ENCODE data around the gene TMEM185B.
"Not testable (repeated sequence)": the region's sequence is repeated elsewhere in the genome, so short reads cannot be mapped to it uniquely, and the experiment has no call there.

Gene TMEM185B

GRCh38 chr2:120265006-120265405, 41.8 kb upstream of the TMEM185B start:
- no peak for TF ChIP-seq CTCF (IDR thresholded peaks at IDR 0.05; ENCODE audit: unreplicated experiment in 3 of 3)
- H3K27ac Mint-ChIP-seq, result no peak overlapping the region
- no peak overlapping the region for H3K4me3 Mint-ChIP-seq
- peaks cover 10% of the 10 kb centered on the region for H3K36me3 Mint-ChIP-seq (ENCODE audit: low read depth)
- H3K9me3 Mint-ChIP-seq, result peaks cover 3% of the 10 kb centered on the region
- H3K27me3 Mint-ChIP-seq (ENCODE audit: low read depth), result no peaks in the 10 kb centered on the region
- no peaks in the 10 kb centered on the region for H3K4me1 Mint-ChIP-seq

- no peak overlapping the region for H3K4me3 Mint-ChIP-seq
- H3K27me3 Mint-ChIP-seq (ENCODE audit: low read depth), result no peaks in the 10 kb centered on the region
- peaks cover 6% of the 10 kb centered on the region for H3K4me1 Mint-ChIP-seq
- TF ChIP-seq CTCF (IDR thresholded peaks at IDR 0.05; ENCODE audit: unreplicated experiment in 3 of 3), result no peak
- H3K36me3 Mint-ChIP-seq (ENCODE audit: low read depth), result peaks cover 15% of the 10 kb centered on the region
- no peak overlapping the region for H3K27ac Mint-ChIP-seq
- H3K9me3 Mint-ChIP-seq, result peaks cover 3% of the 10 kb centered on the region
These were observed 39.7 kb upstream of the TMEM185B start for GRCh38 chr2:120262761-120263428.

GRCh38 chr2:120262150-120262549, 39.0 kb upstream of the TMEM185B start:
- no peak overlapping the region for H3K4me3 Mint-ChIP-seq
- H3K27me3 Mint-ChIP-seq (ENCODE audit: low read depth), result no peaks in the 10 kb centered on the region
- H3K4me1 Mint-ChIP-seq, result peaks cover 14% of the 10 kb centered on the region
- H3K27ac Mint-ChIP-seq, result no peak overlapping the region
- TF ChIP-seq CTCF (IDR thresholded peaks at IDR 0.05; ENCODE audit: unreplicated experiment in 3 of 3), result no peak
- peaks cover 3% of the 10 kb centered on the region for H3K9me3 Mint-ChIP-seq
- H3K36me3 Mint-ChIP-seq (ENCODE audit: low read depth), result peaks cover 15% of the 10 kb centered on the region

- Mint-ChIP-seq H3K4me3 (no peak overlapping the region), H3K27ac (no peak overlapping the region), H3K36me3 (ENCODE audit: low read depth) (peaks cover 16% of the 10 kb centered on the region), H3K4me1 (peaks cover 19% of the 10 kb centered on the region), H3K9me3 (peaks cover 3% of the 10 kb centered on the region), H3K27me3 (ENCODE audit: low read depth) (no peaks in the 10 kb centered on the region)
- no peak for TF ChIP-seq CTCF (IDR thresholded peaks at IDR 0.05; ENCODE audit: unreplicated experiment in 3 of 3)
These were observed 38.3 kb upstream of the TMEM185B start for GRCh38 chr2:120261387-120262006.

- H3K9me3 Mint-ChIP-seq, result peaks cover 3% of the 10 kb centered on the region
- no peaks in the 10 kb centered on the region for H3K27me3 Mint-ChIP-seq (ENCODE audit: low read depth)
- H3K4me3 Mint-ChIP-seq, result no peak overlapping the region
- H3K27ac Mint-ChIP-seq, result no peak overlapping the region
- peaks cover 26% of the 10 kb centered on the region for H3K4me1 Mint-ChIP-seq
- TF ChIP-seq CTCF (IDR thresholded peaks at IDR 0.05; ENCODE audit: unreplicated experiment in 3 of 3), result no peak
- H3K36me3 Mint-ChIP-seq (ENCODE audit: low read depth), result peaks cover 22% of the 10 kb centered on the region
These were observed 37.5 kb upstream of the TMEM185B start for GRCh38 chr2:120260736-120261135.

GRCh38 chr2:120259939-120260338, 36.7 kb upstream of the TMEM185B start:
- H3K27me3 Mint-ChIP-seq (ENCODE audit: low read depth); H3K27ac Mint-ChIP-seq; H3K9me3 Mint-ChIP-seq; H3K4me3 Mint-ChIP-seq: not testable (repeated sequence)
- H3K36me3 Mint-ChIP-seq (ENCODE audit: low read depth), result peaks cover 22% of the 10 kb centered on the region
- peaks cover 33% of the 10 kb centered on the region for H3K4me1 Mint-ChIP-seq
